CD4-positive, alpha-beta memory T cell (primary cell): ENCODE measurements around the gene DCP1A. TPM values are rescaled to one million over a fixed set of nuclear protein-coding genes. Genes with fewer than 3 reads are reported as not detected.
A peak's percentile ranks its signal among the peaks of the same experiment; 100 is the strongest.
"Not testable (repeated sequence)": the region's sequence is repeated elsewhere in the genome, so short reads cannot be mapped to it uniquely, and the experiment has no call there.

Experiments used
- CTCF ChIA-PET: fragments of 350-600 bp; sonication (Branson Sonifier 250); formaldehyde crosslinking; loops from one replicate; lab custom pipeline; 2021; ENCODE audit warnings: inconsistent platforms; ENCODE audit not compliant: partially characterized antibody; lab: Charles Lee
- POLR2A ChIA-PET: fragments of 350-600 bp; sonication (Branson Sonifier 250); formaldehyde crosslinking; loops from one replicate; lab custom pipeline; 2021; ENCODE audit not compliant: partially characterized antibody; lab: Charles Lee
- DNase-seq, 5 donors: peaks; one replicate each; pipeline versions ENCODE4 v3.0.0 to v3.0.0-alpha.2; 2020 to 2022; ENCODE audit warnings: mixed read lengths in 1 of 5
- H3K27ac ChIP-seq: one replicate; pipeline ENCODE4 v1.7.0; 2013; ENCODE audit warnings: low read depth, low read length
- H3K27me3 ChIP-seq: 2 replicates; pipeline ENCODE4 v1.7.0; 2013; ENCODE audit warnings: mild to moderate bottlenecking, low read length, moderate library complexity; ENCODE audit not compliant: insufficient read depth
- H3K36me3 ChIP-seq: 2 replicates; pipeline ENCODE4 v1.7.0; 2013; ENCODE audit warnings: mild to moderate bottlenecking, low read length, moderate library complexity; ENCODE audit not compliant: insufficient read depth
- H3K4me1 ChIP-seq: 2 replicates; pipeline ENCODE4 v1.7.0; 2013; ENCODE audit warnings: mild to moderate bottlenecking, low read length, moderate library complexity; ENCODE audit not compliant: insufficient read depth
- H3K4me3 ChIP-seq, 2 donors: one replicate each; pipeline ENCODE4 v1.7.0; 2013; ENCODE audit warnings: low read length in 2 of 2, mild to moderate bottlenecking in 1 of 2
- H3K9me3 ChIP-seq, 2 donors: one replicate each; pipeline ENCODE4 v1.7.0; 2013; ENCODE audit warnings: low read length in 2 of 2, control low read depth in 1 of 2; ENCODE audit not compliant: control insufficient read depth in 1 of 2
- H3K27ac Mint-ChIP-seq, 7 donors: one replicate each; pipeline ENCODE4 v1.8.0; 2020 to 2021; ENCODE audit warnings: mixed read lengths in 7 of 7, mild to moderate bottlenecking in 6 of 7, inconsistent platforms in 3 of 7, moderate library complexity in 3 of 7
- H3K27me3 Mint-ChIP-seq, 2 donors: one replicate each; pipeline ENCODE4 v1.8.0; 2020 to 2021; ENCODE audit warnings: mixed read lengths in 2 of 2
- H3K36me3 Mint-ChIP-seq, 2 donors: one replicate each; pipeline ENCODE4 v1.8.0; 2020 to 2021; ENCODE audit warnings: mixed read lengths in 2 of 2, inconsistent platforms in 1 of 2, mild to moderate bottlenecking in 1 of 2
- H3K4me1 Mint-ChIP-seq, 4 donors: one replicate each; pipeline ENCODE4 v1.8.0; 2020 to 2021; ENCODE audit warnings: mixed read lengths in 4 of 4, mild to moderate bottlenecking in 1 of 4
- H3K4me3 Mint-ChIP-seq, 8 donors: one replicate each; pipeline ENCODE4 v1.8.0; 2020 to 2021; ENCODE audit warnings: mixed read lengths in 8 of 8, mild to moderate bottlenecking in 7 of 8, moderate library complexity in 6 of 8, inconsistent platforms in 3 of 8
- H3K9me3 Mint-ChIP-seq, 8 donors: one replicate each; pipeline ENCODE4 v1.8.0; 2020 to 2021; ENCODE audit warnings: mixed read lengths in 8 of 8, mild to moderate bottlenecking in 5 of 8, inconsistent platforms in 3 of 8, moderate library complexity in 1 of 8
- intact Hi-C: fragments of 100-400 bp; cut with micrococcal nuclease; formaldehyde crosslinking; loops from one replicate; pipeline ENCODE4 v1.15.1; 2023
- polyA plus RNA-seq, 2 donors: library from polyadenylated mRNA; unstranded; fragments of 300-500 nt; fragmentation: Illumina TruSeq; gene quantifications; one replicate each; pipeline ENCODE4 v1.2.3, GENCODE V29; 2021
- total RNA-seq, 2 experiments: library from RNA; stranded (reverse); gene quantifications; one replicate each; pipeline ENCODE4 v1.2.3, GENCODE V29; 2021

DCP1A gene
- total and polyA plus RNA-seq, 4 experiments from 2014 or later: 40.9 to 94.1 (median 59.3) TPM

GRCh38 chr3:53254509-53255422, 92.6 kb downstream of the DCP1A start:
- Histone ChIP-seq H3K4me1 (peaks cover 48% of the 10 kb centered on the region), H3K27ac (peak overlapping the region; percentile 62), H3K27me3 (no peaks in the 10 kb centered on the region), H3K4me3 (peak overlapping the region; percentile 79 to 90), H3K36me3 (no peaks in the 10 kb centered on the region), H3K9me3 (no peaks in the 10 kb centered on the region)
- Mint-ChIP-seq H3K27ac (peak overlapping the region; percentile 78 to 91 (median 88)), H3K4me3 (peak overlapping the region; percentile 91 to 95 (median 92)), H3K4me1 (peaks cover 21 to 51% (median 39%) of the 10 kb centered on the region in 4 donors), H3K27me3 (no peaks in the 10 kb centered on the region), H3K36me3 (peaks cover 0 to 3% of the 10 kb centered on the region in 2 donors), H3K9me3 (no peaks in the 10 kb centered on the region)
- ChIA-PET CTCF (interaction anchor here (0.6 to 1.6 kb wide), 4 partner anchors 10 to 642 kb away, joined by 3 read pairs; no protein-coding TSS in a partner anchor), POLR2A (interaction anchor here (1.2 to 3.8 kb wide), 4 partner anchors 13 to 125 kb away, joined by 3 to 15 read pairs (median 4); partner anchors contain the start of genes DCP1A and RFT1)
- peak; percentile 37 to 59 (median 41) for DNase-seq
- intact Hi-C loops: loop anchor here (1.0 kb wide), 1 partner anchor 93 kb away; the partner anchor contains the start of gene DCP1A

DNA sequence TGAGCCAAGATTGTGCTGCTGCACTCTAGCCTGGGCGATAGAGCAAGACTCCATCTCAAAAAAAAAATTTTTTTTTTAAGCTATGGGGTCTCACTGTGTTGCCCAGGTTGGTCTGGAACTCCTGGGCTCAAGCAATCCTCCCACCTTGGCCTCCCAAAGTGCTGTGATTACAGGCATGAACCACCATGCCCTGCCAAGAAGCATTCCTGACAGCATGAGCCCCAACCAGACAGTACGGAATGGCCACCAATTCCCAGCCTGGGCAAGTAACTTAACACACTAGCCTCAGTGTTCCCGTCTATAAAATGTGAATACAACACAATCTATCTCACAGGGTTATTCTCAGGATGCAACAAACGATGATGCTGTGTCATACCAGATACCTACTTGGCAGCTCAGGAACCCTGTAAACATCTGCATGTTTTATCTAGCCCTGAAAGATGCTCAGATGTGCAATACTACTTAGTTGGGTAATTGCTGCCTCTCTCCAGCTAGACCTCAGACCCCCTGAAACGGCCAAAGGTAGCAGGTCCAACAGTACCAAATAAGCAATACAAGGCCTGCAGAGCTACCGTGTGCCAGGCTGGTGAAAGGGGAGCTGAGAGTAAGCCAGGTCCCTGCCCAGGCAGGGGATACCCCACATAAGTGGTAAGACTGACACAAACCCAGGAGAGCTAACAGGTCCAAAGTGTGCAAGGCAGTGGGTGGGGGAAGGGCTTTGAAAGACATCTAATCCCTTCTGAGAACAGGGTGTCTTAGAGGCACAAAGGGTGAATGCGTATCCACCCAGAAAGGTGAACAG, 93.4 kb downstream of the DCP1A start:
- Histone ChIP-seq H3K9me3 (no peaks in the 10 kb centered on the region), H3K36me3 (no peaks in the 10 kb centered on the region), H3K27ac (no peak overlapping the region), H3K4me3 (peak overlapping the region in 1 of 2 donors; percentile 79), H3K4me1 (peaks cover 53% of the 10 kb centered on the region), H3K27me3 (no peaks in the 10 kb centered on the region)
- H3K9me3 Mint-ChIP-seq: no peaks in the 10 kb centered on the region
- intact Hi-C loops: no loop called here
- H3K4me1 Mint-ChIP-seq: peaks cover 24 to 56% (median 43%) of the 10 kb centered on the region in 4 donors
- ChIA-PET POLR2A (interaction anchor here (3.8 kb wide), 1 partner anchor 94 kb away, joined by 15 read pairs; the partner anchor contains the start of gene DCP1A), CTCF (interaction anchor here (0.6 to 1.6 kb wide), 2 partner anchors 11 to 642 kb away, joined by 3 read pairs; no protein-coding TSS in a partner anchor)
- peak overlapping the region; percentile 47 to 91 (median 88) for H3K27ac Mint-ChIP-seq
- H3K27me3 Mint-ChIP-seq: no peaks in the 10 kb centered on the region
- peak overlapping the region; percentile 91 to 95 (median 92) for H3K4me3 Mint-ChIP-seq
- no peak for DNase-seq
- peaks cover 0 to 3% of the 10 kb centered on the region in 2 donors for H3K36me3 Mint-ChIP-seq

DNA sequence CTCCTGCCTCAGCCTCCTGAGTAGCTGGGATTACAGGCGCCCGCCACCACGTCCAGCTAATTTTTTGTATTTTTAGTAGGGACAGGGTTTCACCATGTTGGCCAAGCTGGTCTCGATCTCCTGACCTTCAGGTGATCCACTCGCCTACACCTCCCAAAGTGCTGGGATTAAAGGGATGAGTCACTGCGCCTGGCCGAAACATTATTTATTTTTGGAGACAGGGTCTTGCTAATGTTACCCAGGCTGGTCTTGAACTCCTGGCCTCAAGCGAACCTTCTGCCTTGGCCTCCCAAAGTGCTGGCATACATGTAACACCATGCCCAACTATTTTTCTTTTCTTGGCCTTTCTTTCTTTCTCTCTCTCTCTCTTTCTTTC, 94.4 kb downstream of the DCP1A start:
- POLR2A ChIA-PET: interaction anchor here (3.8 kb wide), 1 partner anchor 95 kb away, joined by 15 read pairs; the partner anchor contains the start of gene DCP1A
- H3K9me3 ChIP-seq, H3K4me3 ChIP-seq, H3K27ac ChIP-seq, intact Hi-C loops, H3K9me3 Mint-ChIP-seq, H3K36me3 ChIP-seq, H3K36me3 Mint-ChIP-seq, H3K27me3 Mint-ChIP-seq, H3K27me3 ChIP-seq, DNase-seq: not testable (repeated sequence)
- peaks cover 53% of the 10 kb centered on the region for H3K4me1 ChIP-seq
- peaks cover 29 to 63% (median 50%) of the 10 kb centered on the region in 4 donors for H3K4me1 Mint-ChIP-seq
- H3K4me3 Mint-ChIP-seq: peak overlapping the region in 7 of 8 donors; percentile 13 to 91 (median 44)
- H3K27ac Mint-ChIP-seq: peak overlapping the region in 5 of 7 donors; percentile 45 to 76 (median 59)
- CTCF ChIA-PET: interaction anchor here (1.1 kb wide), 1 partner anchor 95 kb away, joined by 3 read pairs; the partner anchor contains the start of gene DCP1A

- Mint-ChIP-seq H3K9me3 (no peaks in the 10 kb centered on the region), H3K4me1 (peaks cover 34 to 68% (median 54%) of the 10 kb centered on the region in 4 donors), H3K36me3 (peaks cover 4 to 9% of the 10 kb centered on the region in 2 donors), H3K4me3 (peak overlapping the region in 6 of 8 donors; percentile 15 to 57 (median 46)), H3K27me3 (no peaks in the 10 kb centered on the region), H3K27ac (peak overlapping the region in 4 of 7 donors; percentile 32 to 60 (median 38))
- H3K27ac ChIP-seq: no peak overlapping the region
- POLR2A ChIA-PET: interaction anchor here (3.8 kb wide), 1 partner anchor 95 kb away, joined by 15 read pairs; the partner anchor contains the start of gene DCP1A
- DNase-seq: no peak
- no peaks in the 10 kb centered on the region for H3K36me3 ChIP-seq
- H3K27me3 ChIP-seq: no peaks in the 10 kb centered on the region
- no peak overlapping the region for H3K4me3 ChIP-seq
- CTCF ChIA-PET: interaction anchor here (1.1 kb wide), 1 partner anchor 95 kb away, joined by 3 read pairs; the partner anchor contains the start of gene DCP1A
- H3K9me3 ChIP-seq: no peaks in the 10 kb centered on the region
- intact Hi-C loops: no loop called here
- peaks cover 53% of the 10 kb centered on the region for H3K4me1 ChIP-seq
Measured at GRCh38 chr3:53252096-53252946, 95.0 kb downstream of the DCP1A start.

- no peaks in the 10 kb centered on the region for H3K27me3 ChIP-seq
- POLR2A ChIA-PET: no interaction called here
- H3K4me3 Mint-ChIP-seq: peak overlapping the region in 1 of 8 donors; percentile 67
Measured at GRCh38 chr3:53250881-53251605, 96.3 kb downstream of the DCP1A start.

DNA sequence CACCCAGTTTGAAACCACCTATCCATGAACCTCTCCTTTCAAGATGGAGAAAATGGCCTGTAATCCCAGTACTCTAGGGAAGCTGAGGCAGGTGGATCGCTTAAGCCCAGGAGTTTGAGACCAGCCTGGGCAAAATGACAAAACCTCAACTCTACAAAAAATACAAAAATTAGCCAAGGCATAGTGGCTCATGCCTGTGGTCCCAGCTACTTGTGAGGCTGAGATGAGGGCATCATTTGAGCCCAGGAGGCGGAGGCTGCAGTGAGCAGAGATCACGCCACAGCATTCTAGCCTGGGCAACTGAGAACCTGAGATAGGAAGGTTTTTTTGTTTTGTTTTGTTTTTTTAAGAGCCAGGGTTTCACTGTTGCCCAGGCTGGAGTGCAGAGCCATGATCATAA, 96.9 kb downstream of the DCP1A start:
- H3K4me3 ChIP-seq: no peak overlapping the region
- intact Hi-C loops: no loop called here
- Mint-ChIP-seq H3K36me3 (peaks cover 4 to 15% of the 10 kb centered on the region in 2 donors), H3K4me3 (peak overlapping the region in 1 of 8 donors; percentile 10), H3K4me1 (peaks cover 35 to 68% (median 55%) of the 10 kb centered on the region in 4 donors), H3K27ac (peak overlapping the region in 3 of 7 donors; percentile 24 to 32 (median 29)), H3K27me3 (no peaks in the 10 kb centered on the region), H3K9me3 (no peaks in the 10 kb centered on the region)
- POLR2A ChIA-PET: no interaction called here
- CTCF ChIA-PET: no interaction called here
- H3K27ac ChIP-seq: no peak overlapping the region
- DNase-seq: no peak
- H3K4me1 ChIP-seq: peaks cover 53% of the 10 kb centered on the region
- H3K36me3 ChIP-seq: no peaks in the 10 kb centered on the region
- no peaks in the 10 kb centered on the region for H3K27me3 ChIP-seq
- H3K9me3 ChIP-seq: no peaks in the 10 kb centered on the region

More at GRCh38 chr3:53250881-53251605, 96.3 kb downstream of the DCP1A start:
- Mint-ChIP-seq H3K36me3 (peaks cover 4 to 13% of the 10 kb centered on the region in 2 donors), H3K9me3 (no peaks in the 10 kb centered on the region), H3K4me1 (peaks cover 35 to 68% (median 55%) of the 10 kb centered on the region in 4 donors), H3K27me3 (no peaks in the 10 kb centered on the region), H3K27ac (peak overlapping the region in 1 of 7 donors; percentile 32)
- CTCF ChIA-PET: no interaction called here
- Histone ChIP-seq H3K27ac (no peak overlapping the region), H3K9me3 (no peaks in the 10 kb centered on the region), H3K4me3 (no peak overlapping the region), H3K36me3 (no peaks in the 10 kb centered on the region), H3K4me1 (peaks cover 53% of the 10 kb centered on the region)
- DNase-seq: no peak
- intact Hi-C loops: no loop called here
